AG10803 (cell line): ENCODE data around the gene LRFN4.

Experiments
- DNase-seq: peaks from one replicate; pipeline ENCODE4 v3.0.0; 2010; ENCODE audit warnings: low read depth
- H3K4me3 ChIP-seq: 2 replicates; pipeline ENCODE4 v1.5.1; 2011; ENCODE audit warnings: mild to moderate bottlenecking, low read length, control low read depth
- CTCF ChIP-seq: conservative IDR thresholded peaks from 2 replicates; pipeline ENCODE4 v1.5.1; 2011; ENCODE audit warnings: mild to moderate bottlenecking, low read length, control low read depth, inconsistent platforms

The LRFN4 gene

DNA sequence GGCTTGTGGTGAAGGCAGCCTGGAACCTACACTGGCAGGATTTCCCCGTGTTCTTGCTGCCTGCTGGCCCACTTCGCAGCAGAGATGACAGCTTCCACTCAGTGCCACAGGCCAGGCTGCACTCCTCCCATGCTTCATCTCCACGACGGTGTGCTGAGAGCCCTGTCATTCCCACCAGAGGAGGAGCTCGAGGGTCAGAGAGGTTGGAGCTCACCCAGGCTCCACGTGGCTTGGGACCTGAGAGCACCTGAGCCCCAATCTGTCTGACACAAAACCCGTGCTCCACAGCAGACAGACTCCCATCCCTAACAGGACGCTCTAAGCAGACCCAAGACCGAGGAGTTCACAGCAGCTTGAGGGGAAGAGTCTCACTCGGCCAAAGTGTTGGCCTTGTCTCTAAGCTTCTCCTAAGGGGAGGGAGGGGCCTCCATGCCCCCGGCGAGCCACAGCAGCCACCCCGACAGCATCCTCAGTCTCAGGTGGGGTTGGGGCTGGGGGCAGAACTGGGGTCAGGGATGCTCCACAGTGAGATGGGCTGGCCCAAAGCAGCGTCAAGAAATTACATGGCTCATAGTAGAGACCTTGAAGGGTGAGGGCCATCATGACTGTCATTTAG is 10.7 kb downstream of the LRFN4 start:
- H3K4me3 ChIP-seq, result no peak overlapping the region
- DNase-seq, result no peak
- no peak for TF ChIP-seq CTCF

GRCh38 chr11:66868082-66868725 is 11.3 kb downstream of the LRFN4 start:
- H3K4me3 ChIP-seq, result no peak overlapping the region
- no peak for TF ChIP-seq CTCF
- DNase-seq, result no peak

DNA sequence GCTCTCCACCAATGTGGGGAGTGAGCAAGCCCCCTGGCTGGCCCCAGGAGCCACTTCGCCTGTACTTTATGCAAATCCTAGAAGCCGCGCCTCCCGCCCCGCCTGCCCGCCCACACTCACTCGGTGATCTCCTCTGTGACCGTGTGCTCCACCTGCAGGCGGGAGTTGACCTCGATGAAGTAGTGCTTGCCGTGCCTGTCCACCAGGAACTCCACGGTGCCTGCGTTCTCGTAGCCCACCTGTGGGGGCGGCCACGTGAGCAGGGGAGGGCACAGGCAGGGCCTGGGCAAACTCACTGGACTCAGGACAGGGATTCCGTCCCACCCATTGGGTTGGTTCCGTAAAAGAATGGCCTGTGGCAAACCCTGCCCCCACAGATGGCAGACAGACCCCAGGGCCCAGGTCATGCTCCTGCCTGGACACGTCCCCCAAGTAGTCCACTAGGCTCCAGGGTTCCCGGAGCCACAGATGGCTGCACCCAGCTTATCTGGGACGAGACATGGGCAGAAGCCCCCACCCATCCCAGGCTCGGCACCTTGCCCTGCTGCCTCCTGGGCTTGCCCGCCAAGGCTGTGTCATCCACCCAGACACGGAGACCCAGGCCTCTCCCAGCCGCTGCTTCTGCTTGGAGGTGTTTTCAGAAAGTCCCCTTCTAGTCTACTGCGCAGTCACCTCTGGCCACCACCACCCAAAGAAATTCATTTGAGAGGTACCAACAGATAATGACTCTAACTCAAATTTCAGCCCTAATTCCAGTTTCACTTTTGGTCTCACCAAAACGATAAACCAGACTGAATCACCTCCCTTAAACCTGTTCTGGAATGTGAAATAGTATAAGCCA is 12.1 kb downstream of the LRFN4 start:
- no peak for TF ChIP-seq CTCF
- DNase-seq, result no peak

GRCh38 chr11:66869567-66869870 is 12.7 kb downstream of the LRFN4 start:
- DNase-seq, result no peak

More for the DNA sequence above, 12.1 kb downstream of the LRFN4 start:
- no peak overlapping the region for H3K4me3 ChIP-seq

GRCh38 chr11:66870131-66870530 is 13.3 kb downstream of the LRFN4 start:
- no peak for TF ChIP-seq CTCF
- no peak for DNase-seq
- H3K4me3 ChIP-seq, result no peak overlapping the region

More at GRCh38 chr11:66869567-66869870, 12.7 kb downstream of the LRFN4 start:
- TF ChIP-seq CTCF, result no peak
- H3K4me3 ChIP-seq, result no peak overlapping the region

GRCh38 chr11:66870616-66871520 is 14.0 kb downstream of the LRFN4 start:
- H3K4me3 ChIP-seq, result no peak overlapping the region
- DNase-seq, result no peak
- no peak for TF ChIP-seq CTCF
